HG03432 (cell line): ENCODE data around the gene KIF18A.
A peak's percentile ranks its signal among the peaks of the same experiment; 100 is the strongest.
"Not testable (repeated sequence)": the region's sequence is repeated elsewhere in the genome, so short reads cannot be mapped to it uniquely, and the experiment has no call there.

Source experiments
- ATAC-seq: cut with Tn5 transposase; IDR thresholded peaks from one replicate; pipeline ENCODE4 v1.9.1; 2021; ENCODE audit warnings: mild to moderate bottlenecking, moderate library complexity; ENCODE audit not compliant: unreplicated experiment

The KIF18A gene

DNA sequence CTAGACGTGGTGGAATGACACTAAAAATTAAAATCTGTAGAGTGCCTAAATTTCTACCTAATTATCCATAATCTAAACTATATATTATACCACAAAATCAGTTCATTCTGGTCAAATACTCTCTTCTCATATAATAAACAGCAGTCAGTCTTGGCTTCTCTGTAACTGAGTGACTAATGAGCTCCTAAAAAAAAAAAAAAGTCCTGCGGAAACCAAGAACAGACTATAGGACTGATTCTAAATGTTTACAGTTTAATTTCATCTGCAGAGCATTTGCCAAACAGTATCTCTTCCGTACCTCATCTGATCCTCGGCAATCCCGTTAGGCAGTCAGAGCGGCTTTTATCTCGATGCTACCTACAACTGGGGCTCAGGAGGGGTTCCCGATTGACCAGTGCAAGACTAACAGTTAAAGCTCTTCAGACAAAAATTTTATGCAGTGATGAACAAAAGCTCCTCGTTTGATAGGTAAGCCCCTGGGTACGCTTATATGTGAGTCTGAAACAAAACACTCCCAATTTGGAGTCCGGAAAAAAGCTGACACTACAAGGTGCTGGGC lies 686 bp downstream of the KIF18A start:
- ATAC-seq: peak; percentile 1

DNA sequence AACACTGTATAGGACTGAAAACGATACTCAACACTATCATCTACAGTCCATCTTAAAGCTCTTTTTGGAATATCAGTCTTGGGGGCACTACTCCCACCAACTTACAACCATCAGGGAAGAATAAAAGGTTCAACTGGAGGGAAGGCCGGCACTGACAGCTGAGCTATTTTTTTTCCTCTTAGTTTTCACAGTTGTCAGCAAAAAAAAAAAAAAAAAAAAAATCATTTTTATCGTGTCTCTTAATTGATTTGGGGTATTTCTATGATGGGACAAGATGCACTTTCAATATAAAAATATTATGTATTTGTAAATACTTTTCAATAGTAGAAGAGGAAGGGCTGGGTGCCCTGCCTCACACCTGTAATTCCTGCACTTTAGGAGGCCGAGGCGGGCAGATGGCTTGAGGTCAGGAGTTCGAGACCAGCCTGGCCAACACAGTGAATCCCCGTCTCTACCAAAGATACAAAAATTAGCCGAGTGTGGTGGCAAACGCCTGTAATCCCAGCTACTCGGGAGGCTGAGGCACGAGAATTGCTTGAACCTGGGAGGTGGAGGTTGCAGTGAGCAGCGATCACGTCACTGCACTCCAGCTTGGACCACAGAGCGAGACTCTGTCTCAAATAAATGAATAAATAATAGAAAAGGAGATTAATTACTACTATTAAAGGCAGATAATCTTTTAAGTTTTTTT lies 1.5 kb downstream of the KIF18A start:
- ATAC-seq: no peak

DNA sequence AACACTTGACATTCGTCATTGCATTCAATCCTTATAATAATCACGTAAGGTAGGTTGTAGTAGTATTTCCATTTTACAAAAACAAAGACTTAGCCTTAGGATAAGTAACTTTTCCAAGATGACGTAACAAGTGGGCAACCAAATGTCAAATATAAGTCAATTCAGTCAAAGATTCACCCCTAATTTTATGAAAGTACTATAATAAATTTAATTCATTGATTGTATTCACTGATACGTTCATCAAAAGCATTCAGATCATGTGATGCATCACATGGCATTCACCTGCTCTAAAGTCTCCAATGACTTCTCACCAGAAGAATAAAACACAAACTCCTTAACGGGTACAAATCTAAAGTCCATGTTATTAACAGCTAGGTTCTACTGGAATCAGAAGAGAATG lies 2.1 kb downstream of the KIF18A start:
- ATAC-seq: no peak

DNA sequence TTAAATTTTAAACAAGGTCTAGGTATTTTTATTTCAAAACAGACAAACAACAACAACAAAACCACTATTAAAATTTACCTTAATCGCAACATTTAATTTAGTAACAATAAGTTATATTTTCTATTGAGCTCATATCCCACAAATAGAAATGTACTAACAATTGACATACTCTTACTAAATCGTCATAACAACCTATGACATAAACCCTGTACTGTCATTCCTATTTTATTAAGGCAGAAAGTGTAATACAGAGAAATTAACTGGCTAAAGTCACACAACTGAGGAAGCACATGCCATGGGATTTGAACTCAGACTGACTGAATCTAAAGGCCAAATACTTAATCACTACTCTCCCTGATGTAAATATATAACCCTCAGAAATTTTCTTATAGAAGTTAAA lies 3.0 kb downstream of the KIF18A start:
- ATAC-seq: no peak

DNA sequence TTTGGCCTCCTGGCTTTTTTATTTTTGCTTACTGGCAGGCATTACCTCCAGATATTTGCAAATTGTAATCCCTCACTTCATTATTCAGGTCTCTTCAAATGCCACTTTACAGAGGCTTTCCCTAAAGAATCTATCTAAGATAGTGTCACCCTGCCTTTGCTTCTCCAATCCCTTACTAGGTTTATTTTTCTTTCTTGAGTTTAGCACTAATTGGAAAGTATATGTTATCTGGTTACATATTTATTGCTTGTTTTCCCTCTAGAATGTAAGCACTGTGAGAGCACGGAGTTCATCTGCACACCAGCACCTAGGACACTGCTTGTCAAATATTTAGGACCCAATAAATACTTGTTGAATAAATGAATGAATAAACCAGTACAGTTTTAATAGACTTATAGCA lies 3.5 kb downstream of the KIF18A start:
- ATAC-seq: no peak

DNA sequence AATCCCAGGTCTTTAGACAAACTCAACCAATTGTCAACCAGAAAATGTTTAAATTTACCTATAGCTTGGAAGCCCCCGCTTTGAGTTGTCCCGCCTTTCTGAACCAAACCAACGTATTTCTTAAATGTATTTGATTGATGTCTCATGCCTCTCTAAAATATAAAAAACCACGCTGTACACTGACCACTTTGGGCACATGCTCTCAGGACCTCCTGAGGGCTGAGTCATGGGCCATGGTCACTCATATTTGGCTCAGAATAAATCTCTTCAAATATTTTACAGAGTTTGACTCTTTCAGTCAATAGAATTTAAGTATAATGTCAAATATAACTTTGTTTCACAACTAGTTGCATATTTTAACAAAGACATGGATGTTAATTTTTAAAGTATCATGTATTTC lies 5.7 kb downstream of the KIF18A start:
- ATAC-seq: not testable (repeated sequence)

DNA sequence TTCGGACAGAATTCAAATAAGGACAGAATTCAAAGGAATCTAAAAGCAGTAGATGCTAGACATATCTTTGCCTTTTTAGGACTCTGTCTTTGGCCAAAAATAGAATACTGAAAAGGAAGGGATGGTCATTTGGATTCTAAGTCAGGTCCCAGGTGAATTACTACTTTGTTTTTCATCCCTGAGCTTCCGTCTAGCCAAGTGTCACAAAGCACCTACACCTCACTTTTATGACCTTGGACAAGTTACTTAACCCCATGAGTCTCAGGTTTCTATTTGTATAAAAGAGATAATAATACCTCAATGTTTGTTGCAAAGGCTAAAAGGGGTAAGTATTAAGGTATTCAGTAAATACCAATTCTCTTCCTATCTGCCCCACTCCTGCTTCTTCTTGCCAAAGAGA lies 7.3 kb downstream of the KIF18A start:
- no peak for ATAC-seq

DNA sequence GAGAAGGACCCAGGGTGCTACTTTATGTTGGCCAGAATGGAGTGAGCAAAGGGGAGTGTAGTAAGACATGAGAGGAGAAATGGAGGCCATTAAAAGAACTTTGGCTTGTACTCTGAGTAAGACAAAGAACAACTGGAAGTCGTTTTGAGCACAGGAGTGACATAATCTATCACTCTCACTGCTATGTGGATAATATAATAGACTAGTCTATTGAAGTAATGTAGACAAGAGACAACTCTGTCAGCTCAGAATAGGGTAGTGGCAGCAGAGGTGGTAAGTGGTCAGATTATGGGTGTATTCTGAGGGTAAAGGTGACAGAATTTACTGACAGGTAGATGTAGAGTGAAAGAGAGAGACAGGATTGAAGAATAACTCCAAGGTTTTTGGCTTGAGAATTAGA lies 8.2 kb downstream of the KIF18A start:
- no peak for ATAC-seq

DNA sequence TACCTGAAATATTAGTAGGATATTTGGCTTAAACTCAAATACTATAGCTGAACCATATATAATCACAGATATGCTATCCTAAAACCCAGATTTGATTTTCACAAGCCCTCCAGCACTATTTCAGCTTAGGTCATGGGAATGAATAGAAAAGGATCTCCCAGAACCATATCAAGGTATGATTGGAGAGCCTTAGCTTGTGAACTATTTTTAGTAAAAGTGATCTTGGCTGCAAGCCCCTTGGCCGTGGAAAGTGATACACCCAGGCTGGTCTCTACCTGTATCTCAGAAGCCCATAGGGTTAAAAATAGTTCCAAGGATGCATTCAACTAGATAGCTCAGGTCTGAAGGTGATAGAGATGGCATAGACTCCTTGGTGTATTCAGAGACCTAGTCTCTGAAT lies 9.7 kb downstream of the KIF18A start:
- no peak for ATAC-seq

DNA sequence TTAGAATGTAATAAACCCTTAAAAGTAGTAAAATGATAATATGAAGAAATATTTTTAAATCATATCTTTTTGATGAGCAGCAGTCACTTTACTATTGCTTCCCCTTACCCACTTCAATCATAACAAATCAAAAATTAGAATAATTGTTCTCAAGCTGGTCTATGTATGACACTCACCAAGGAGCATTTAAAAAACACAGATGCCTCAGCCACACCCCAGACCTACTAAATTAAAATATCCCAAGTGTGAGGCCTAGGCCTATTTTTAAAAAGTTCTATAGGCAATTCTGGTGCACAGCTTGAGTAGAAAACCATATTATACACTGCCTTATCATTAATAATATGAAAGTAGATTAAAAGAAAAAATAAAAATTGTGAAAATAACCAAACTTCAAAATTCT lies 15.2 kb downstream of the KIF18A start:
- ATAC-seq: no peak

DNA sequence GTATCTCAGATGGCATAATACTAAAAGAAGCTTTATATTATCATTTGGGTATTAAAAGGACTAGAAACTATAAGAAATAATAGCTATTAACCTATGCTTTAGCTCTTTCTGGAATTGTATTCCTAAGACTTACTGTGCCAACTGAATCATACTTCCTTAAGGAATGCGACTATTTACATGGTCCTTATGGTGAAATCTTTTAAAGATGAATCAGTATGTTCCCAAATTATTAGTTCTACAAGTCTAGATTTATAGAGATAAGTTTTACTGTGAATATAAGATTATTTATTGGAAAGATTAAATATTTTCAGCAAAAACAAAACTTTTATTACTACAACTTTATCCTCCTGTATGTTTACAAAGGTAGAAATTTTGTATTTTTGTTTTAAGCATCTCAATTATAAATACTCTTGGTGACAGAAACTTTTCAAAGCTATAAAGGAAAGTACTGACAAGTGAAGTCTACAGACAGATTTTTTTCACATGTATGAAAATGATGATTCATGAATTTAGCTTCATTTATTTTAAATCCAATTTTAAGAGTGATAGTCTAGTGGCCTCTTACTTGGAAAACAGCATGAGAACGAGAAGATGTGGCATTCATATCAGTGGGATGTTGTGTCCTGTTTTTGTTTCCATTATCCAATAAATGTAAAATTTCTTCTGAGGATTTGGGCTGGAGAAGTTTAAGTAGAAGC lies 17.8 kb downstream of the KIF18A start:
- no peak for ATAC-seq

DNA sequence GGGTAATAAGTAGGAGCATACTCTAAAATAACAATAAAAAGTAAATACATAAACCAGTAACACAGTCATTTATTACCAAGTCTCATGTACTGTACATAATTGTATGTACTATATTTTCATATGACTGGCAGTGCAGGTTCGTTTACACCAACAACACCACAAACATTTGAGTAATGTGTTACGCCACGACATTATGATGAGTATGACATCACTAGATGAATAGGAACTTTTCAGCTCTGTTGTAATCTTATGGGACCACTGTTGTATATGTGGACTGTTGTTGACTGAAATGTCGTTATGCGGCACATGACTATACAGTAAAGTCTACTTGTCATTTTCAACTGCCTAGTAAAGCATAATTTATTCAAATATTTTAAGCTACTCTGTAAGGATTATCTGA lies 18.6 kb downstream of the KIF18A start:
- ATAC-seq: no peak

DNA sequence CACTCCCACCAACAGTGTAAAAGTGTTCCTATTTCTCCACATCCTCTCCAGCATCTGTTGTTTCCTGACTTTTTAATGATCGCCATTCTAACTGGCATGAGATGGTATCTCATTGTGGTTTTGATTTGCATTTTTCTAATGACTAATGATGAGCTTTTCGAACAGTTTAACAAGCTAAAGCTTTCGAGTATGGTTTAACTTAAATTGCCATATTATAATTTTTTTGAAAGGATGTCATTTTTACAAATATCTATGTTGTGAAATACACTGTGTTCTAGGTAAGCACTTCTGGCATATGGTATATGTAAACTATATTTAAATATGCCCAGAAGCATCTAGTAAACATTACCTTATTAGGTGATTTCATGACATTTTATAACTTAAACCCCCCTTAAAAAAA lies 20.3 kb downstream of the KIF18A start:
- ATAC-seq: not testable (repeated sequence)

DNA sequence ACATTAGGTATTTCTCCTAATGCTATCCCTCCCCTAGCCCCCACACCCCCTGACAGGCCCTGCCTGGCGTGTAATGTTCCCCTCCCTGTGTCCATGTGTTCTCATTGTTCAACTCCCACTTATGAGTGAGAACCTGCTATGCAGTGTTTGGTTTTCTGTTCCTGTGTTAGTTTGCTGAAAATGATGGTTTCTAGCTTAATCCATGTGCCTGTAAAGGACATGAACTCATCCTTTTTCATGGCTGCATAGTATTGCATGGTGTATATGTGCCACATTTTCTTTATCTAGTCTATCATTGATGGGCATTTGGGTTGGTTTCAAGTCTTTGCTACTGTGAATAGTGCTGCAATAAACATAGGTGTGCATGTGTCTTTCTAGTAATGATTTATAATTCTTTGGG lies 20.8 kb downstream of the KIF18A start:
- ATAC-seq: not testable (repeated sequence)

DNA sequence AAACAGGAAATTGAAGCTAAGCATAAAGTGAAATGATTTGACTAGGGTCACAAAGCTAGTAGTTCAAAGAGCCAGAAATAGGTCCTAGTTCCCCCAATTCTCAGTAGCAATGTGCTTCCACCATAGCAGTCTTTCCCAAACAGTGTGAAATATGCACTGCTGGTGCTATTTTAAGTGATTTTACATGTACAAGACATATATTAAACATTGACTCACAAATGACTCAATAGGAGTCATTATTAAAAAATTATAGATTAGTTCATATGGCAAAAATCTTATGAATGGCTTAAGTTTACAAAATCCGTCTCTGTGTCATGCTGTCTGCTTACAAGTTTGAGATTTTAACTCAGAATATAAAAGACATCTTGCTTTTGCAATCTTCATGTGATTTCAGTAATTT lies 21.4 kb downstream of the KIF18A start:
- no peak for ATAC-seq

DNA sequence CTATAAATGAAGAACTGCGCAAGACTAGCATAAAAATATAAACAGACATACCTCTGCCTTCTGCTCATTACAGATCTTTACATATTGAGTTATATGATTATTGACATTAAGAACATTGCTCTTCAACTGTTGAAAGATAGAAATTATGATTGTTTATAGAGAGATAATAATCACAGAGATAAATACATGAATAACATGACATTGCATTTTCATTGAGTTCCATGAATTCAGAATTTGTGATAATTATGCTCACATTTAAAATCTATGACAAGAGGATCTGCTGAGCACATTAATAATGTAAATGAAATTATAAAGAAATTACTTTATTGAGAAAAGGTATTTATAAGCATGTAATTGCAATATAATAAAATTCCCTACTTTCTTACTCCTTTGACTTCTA lies 24.8 kb downstream of the KIF18A start:
- no peak for ATAC-seq

DNA sequence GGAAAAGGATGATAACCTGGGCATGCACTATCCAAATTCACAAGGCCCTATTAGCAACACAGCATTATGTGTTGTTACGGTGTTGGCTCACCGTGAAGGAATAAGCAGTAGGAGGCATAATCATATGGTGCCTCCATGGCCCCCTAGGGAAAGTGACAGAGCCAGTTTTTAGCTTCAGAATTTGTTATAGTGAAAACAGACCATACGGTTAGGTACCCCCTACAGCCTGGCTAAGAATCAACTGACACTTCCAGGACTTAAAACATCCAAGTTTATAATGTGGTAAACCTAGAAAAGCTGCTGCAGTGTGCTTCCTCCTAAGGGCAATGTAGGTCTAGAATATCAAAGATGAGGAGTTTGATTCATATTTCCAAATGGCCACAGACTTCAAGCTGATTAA lies 30.4 kb downstream of the KIF18A start:
- ATAC-seq: no peak

DNA sequence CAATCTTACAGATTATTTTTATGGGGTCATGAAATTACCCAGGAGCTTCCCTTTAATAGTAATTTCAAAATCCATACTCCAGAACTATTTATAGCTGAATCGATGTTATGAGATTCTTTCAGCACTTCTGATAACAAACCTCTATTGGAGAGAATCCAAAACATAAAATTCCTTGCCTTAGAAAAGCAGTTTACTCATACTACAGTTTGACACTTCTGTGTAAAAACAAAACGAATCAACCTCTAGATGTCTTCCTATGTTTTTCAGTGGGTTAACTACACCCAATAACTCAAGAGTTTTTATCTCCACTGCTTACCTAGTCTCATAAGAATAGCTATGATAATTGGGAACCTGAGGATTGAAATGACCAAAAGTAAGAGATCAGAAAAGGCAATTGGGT lies 35.6 kb downstream of the KIF18A start:
- ATAC-seq: no peak

DNA sequence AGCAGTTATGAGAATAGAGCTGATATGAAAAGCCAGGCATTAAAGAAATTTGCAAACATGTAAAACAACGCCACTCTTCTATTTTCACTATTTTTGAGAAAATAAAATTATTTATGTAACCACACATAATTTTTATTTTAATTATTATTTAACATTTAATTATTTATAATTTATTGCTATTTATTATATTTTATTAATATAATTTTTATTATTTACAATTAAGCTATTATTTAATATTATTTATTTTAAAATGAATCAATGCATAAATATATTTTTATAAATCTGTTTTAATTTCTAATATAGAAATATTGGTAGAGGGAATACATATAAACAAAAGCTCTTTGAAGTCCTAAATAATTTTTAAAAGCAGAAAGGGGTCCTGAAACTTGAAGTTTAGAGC lies 36.7 kb downstream of the KIF18A start:
- no peak for ATAC-seq

DNA sequence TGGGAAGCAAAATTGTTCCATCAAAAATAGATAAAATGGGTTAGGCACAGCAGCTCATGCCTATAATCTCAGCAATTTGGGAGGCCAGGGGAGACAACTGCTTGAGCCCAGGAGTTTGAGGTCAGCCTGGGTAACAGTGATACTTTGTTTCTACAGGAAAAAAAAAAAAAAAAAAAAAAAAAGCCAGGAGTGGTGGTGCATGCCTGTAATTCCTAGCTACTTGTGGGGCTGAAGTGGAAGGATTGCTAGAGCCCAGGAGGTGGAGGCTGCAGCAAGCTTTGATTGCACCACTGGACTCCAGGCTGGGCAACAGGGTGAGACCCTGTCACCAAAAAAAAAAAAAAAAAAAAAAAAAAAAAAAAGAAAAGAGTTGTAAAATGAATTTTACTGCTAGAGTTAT lies 49.6 kb downstream of the KIF18A start:
- no peak for ATAC-seq

DNA sequence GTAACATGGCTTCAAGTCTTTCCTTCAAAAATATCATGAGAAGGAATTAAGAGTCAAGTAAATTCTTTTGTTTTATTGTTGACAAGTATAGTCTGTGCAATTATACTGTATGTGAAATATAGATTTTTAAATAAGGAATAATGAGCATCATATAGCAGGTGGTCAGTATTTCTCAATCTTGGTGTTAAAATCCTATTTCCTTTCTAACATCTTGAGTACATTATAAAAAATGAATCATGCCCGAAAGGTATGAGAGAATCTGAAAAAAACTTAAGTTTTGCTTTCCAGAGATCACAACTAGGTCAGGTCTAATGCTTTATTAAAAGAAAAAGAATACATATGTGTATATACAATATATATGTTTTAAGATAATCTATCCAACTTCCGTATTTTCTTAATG lies 53.1 kb downstream of the KIF18A start:
- ATAC-seq: no peak
